ENCODE results near the gene ATP6V1G1. TPM values are rescaled to one million over a fixed set of nuclear protein-coding genes. Genes with fewer than 3 reads are reported as not detected.
A peak's percentile ranks its signal among the peaks of the same experiment; 100 is the strongest.

The ATP6V1G1 gene
- total and polyA plus RNA-seq, 2 of the 13 experiments (the other 11 are each of a cell fraction or from before 2014, with no cell fraction given): 108 to 158 TPM

GRCh38 chr9:114558027-114558675 is 29.4 kb upstream of the ATP6V1G1 start:
- Histone ChIP-seq H3K27ac (ENCODE audit: extremely low read length, insufficient read depth, low read length) (no peak overlapping the region), H3K4me2 (ENCODE audit: low read depth, low read length) (peak overlapping the region; percentile 59), H3K79me2 (ENCODE audit: insufficient read depth, low read length) (no peaks in the 10 kb centered on the region), H3K4me1 (ENCODE audit: insufficient read depth, low read length) (peaks cover 28% of the 10 kb centered on the region), H3K4me3 (replicated peaks in 1 of 3; ENCODE audit: insufficient read depth in 1 of 3, low read depth in 2 of 3, low read length in 3 of 3) (no peak overlapping the region; a peak in 1 of 6 replicates), H4K20me1 (ENCODE audit: insufficient read depth, low read length) (no peaks in the 10 kb centered on the region), H3K9me3 (ENCODE audit: low read length) (no peaks in the 10 kb centered on the region), H3K9ac (ENCODE audit: insufficient read depth, low read depth, low read length) (no peak overlapping the region; the same call in 1 of the 2 replicates), H3K36me3 (replicated peaks in 1 of 2; ENCODE audit: control insufficient read depth in 1 of 2, insufficient read depth in 2 of 2, low read length in 2 of 2) (no peaks in the 10 kb centered on the region), H3K27me3 (ENCODE audit: control insufficient read depth in 1 of 2, insufficient read depth in 2 of 2, low read length in 2 of 2) (no peaks in the 10 kb centered on the region), H2AFZ (ENCODE audit: low read length) (peak overlapping the region; percentile 29)
- peak; percentile 33 for DNase-seq (ENCODE audit: low spot score)
- FAIRE-seq: peak; percentile 72
- intact Hi-C loops (cut with micrococcal nuclease; ENCODE audit: unreplicated experiment): no loop called here
- POLR2A ChIA-PET: interaction anchor here (1.0 kb wide), 1 partner anchor 29 kb away, joined by 6 read pairs; the partner anchor contains the start of gene ATP6V1G1
- WGBS (ENCODE audit: low lambda C conversion rate): 2% methylated on average over 3 of the region's 3 CpGs
- no TSS peak for BruUV-seq (replicated peaks)
- CTCF ChIA-PET (ENCODE audit: low intra/inter-chr PET ratio, low total read pairs): no interaction called here
- in situ Hi-C loops (cut with HindIII; ENCODE audit: extremely low pct_ligation_motif_present, low pct_unique_long_range_greater_than_20kb): no loop called here
- ATAC-seq: peak; percentile 75
- peak; percentile 23; the same call in 1 of the 2 replicates for TF ChIP-seq CREM (IDR thresholded peaks at IDR 0.05)
- no peak for TF ChIP-seq CREM (CRISPR knock-in tag; IDR thresholded peaks at IDR 0.05)
- TF ChIP-seq ZBTB43 (CRISPR knock-in tag; conservative IDR thresholded peaks at IDR 0.05): 0 out of 2 replicates have a peak, but pooled peaks have one; percentile 25
- TF ChIP-seq CEBPG (CRISPR knock-in tag; IDR thresholded peaks at IDR 0.05): 0 out of 2 replicates have a peak, but pooled peaks have one; percentile 14
- peak; percentile 58 for TF ChIP-seq FOXA3 (CRISPR knock-in tag; IDR thresholded peaks at IDR 0.05)
- TF ChIP-seq DMAP1 (CRISPR knock-in tag; IDR thresholded peaks at IDR 0.05): no peak
- no peak for TF ChIP-seq FOXA1 (IDR thresholded peaks at IDR 0.05)
- TF ChIP-seq FOXA1 (CRISPR knock-in tag; IDR thresholded peaks at IDR 0.05): peak; percentile 14; the same call in 1 of the 2 replicates
- no peak for TF ChIP-seq THRA (CRISPR knock-in tag; IDR thresholded peaks at IDR 0.05; ENCODE audit: borderline replicate concordance)
- no peak for TF ChIP-seq FIP1L1 (IDR thresholded peaks at IDR 0.05; ENCODE audit: borderline replicate concordance, insufficient read depth, low read depth, low read length)
- TF ChIP-seq SOX13 (IDR thresholded peaks at IDR 0.05): no peak
- peak in 1 of 2 experiments; percentile 31; a peak in 1 of 4 replicates for TF ChIP-seq SOX13 (CRISPR knock-in tag; conservative IDR thresholded peaks at IDR 0.05 in 1 of 2, IDR thresholded peaks at IDR 0.05 in 1 of 2)
- TF ChIP-seq HMG20A (CRISPR knock-in tag; IDR thresholded peaks at IDR 0.05; ENCODE audit: borderline replicate concordance): peak; percentile 33; the same call in 1 of the 2 replicates
- peak; percentile 50 for TF ChIP-seq TCF7 (IDR thresholded peaks at IDR 0.05; ENCODE audit: low read depth)
- peak; percentile 43; the same call in 1 of the 2 replicates for TF ChIP-seq FOXP4 (CRISPR knock-in tag; IDR thresholded peaks at IDR 0.05)
- TF ChIP-seq ZNF562 (CRISPR knock-in tag; IDR thresholded peaks at IDR 0.05; ENCODE audit: borderline replicate concordance): no peak
- no peak for TF ChIP-seq ZNF816 (CRISPR knock-in tag; IDR thresholded peaks at IDR 0.05; ENCODE audit: borderline replicate concordance)
- TF ChIP-seq NR2F6 (IDR thresholded peaks at IDR 0.05): no peak; the same call in 1 of the 2 replicates
- peak; percentile 22; the same call in 1 of the 2 replicates for TF ChIP-seq NR2F6 (CRISPR knock-in tag; IDR thresholded peaks at IDR 0.05)
- TF ChIP-seq EP300 (IDR thresholded peaks at IDR 0.05; ENCODE audit: low read depth in 2 of 2, low read length in 2 of 2): peak in 1 of 2 experiments; percentile 27; a peak in 1 of 4 replicates
- TF ChIP-seq EP300 (CRISPR knock-in tag; IDR thresholded peaks at IDR 0.05; ENCODE audit: borderline replicate concordance): no peak
